ENCODE measurements around the gene ACBD6.

The ACBD6 gene

DNA sequence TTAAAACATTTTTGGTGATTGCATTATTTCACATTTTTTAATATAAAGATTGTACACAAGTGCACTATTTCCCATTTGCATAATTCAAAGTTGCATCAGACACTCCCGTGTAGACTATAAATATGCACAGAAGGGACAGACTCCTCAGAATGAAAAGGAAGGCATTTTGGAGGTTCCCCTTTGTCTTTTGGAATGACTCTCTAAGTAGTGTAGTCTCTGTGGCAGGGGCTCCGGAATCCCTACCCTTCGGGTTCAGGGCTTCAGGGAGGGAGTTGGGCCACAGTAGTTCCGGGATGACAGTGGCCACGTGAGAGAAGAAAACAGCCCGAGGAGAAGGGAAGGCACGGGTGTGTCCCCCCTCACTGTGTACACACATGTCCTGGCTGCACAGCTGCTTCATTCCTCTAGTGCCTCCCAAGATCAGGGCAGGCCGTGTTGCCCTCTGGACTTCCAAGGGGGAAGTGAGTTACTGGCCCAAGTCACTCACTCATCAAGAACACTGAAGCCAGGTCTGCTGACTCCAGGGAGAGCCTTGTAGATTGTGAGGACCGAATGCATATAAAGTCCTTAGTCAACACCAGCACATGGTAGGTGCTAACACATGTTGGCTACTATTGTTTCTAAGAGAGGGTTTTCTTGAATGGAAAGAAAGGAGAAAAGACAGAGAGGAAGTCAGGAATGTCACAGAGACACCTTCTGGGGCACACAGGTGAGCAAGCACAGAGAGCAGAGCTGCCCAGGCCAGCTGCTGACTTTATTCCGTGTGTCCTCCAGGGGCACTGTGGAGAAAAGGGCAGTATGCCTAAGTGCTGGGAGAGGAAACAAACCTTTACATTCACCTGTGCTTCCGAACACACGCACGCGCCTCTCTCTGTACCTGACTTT is 232.5 kb downstream of the ACBD6 start:
- DNase-seq (ENCODE audit: low read depth): no peak

DNA sequence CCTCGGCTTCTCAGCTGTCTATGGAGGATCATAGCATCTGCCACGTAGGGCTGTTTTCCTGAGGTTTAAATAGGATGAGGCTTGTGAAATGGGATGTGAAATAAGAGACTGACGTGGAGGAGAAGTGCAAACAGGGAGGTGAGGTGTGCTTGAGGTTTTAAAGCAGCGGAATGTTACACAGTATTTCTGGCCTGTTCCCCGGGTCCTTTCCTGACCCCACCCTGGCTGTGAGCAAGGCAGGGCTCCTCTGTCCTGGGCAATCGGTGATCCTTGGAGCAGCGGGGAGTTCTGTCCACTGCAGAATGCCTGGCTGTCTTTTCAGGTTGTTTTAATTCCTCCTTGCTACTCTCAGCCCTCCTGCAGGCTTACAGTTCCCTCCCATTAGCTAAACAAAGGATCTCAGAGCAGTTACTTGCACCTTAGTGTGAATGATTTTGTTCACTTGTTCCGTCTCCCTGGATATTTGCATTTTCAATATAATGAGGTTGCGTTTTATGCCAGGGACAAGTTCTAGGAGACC is 233.8 kb downstream of the ACBD6 start:
- no peak for DNase-seq (ENCODE audit: low read depth)

DNA sequence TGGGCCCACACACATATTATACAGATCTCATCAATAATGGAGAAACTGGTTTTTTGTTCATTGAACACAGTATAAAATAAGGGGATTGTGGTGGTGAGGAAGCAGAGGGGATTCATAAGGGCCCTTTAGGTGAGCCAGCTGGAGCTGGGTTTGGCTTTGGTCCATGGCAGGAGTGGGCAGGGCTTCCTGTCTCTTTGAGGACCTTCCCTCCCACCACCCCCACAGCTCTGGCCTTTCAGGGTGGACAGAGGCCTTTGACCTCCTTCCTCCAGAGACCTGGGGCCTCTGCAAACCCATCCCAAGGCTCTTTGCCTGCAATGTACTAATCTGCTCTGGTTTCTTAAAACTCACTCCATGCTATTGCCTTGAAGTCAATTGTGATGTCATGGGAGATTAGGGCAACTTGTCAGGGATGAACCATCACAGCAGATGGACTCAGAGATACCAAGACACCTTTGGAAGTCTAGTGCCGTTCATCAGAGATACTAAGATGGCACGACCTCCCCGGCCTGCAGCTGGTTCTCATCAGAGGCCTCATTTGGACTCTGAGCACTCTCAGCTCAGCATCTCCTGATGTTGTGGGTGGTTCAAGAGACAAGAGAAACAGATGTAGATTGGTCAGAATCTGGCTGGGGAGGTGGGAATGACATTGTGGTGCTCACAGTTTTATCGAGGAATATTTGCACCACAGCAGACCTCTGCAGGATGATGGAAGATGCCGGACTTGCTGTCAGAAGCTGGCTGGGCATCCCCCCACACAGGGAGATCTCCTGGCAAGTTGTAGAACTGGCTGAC is 234.4 kb downstream of the ACBD6 start:
- no peak for DNase-seq (ENCODE audit: low read depth)

DNA sequence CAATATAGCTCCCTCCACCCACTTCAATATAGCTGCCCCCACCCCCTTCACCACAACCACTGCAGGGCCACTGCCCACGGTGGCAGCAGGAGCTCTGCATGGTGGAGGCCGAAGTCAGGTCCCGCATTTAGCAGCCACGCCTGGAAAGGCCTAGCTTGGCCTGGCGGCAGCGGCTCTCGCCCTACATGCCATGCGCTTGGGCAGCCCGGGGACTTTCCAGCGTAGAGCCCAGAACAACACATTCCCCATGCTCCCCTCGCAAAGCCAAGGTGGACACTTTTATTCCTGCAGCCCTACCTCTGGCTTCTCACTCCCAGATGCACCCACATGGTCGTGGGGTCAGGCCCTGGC is 235.2 kb downstream of the ACBD6 start:
- no peak for DNase-seq (ENCODE audit: low read depth)

DNA sequence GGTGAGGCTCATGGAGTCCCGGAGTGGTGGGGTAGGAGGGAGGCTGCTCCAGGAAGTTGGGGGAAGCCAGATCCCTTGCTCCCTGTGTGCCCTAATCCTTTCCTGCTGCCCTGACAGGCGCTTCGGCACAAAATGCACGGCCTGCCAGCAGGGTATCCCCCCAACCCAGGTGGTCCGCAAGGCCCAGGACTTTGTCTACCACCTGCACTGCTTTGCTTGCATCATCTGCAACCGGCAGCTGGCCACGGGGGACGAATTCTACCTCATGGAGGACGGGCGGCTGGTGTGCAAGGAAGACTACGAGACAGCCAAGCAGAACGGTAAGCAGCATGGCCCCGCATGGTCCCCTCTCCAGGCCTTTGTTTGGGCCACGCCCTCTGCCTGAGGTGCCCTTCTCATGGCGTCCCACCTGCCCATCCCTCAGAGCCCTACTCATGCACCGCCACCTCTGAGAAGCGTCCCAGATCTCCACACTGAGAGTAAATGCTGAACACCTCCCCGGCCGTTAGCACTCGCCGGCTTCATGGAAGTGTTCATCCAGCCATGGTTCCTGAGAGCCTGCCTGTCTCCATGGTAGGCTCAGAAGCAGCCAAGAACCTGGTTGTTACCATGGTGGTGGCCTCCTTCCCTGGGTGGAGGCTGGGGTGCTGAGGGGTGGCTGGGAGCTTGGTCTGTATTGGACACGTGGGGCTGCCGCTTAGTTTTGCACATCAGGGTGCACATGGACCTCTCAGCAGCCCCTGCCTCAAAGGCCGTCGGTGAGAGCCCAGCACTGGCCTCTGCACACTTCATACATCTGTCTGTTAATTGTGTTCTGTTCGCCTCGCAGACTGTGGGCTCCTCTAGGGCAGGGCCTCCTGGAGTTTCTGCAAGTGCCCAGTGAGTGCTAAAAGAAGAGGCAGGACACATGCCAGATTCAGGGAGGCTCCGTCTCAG is 235.8 kb downstream of the ACBD6 start:
- no peak for DNase-seq (ENCODE audit: low read depth)

DNA sequence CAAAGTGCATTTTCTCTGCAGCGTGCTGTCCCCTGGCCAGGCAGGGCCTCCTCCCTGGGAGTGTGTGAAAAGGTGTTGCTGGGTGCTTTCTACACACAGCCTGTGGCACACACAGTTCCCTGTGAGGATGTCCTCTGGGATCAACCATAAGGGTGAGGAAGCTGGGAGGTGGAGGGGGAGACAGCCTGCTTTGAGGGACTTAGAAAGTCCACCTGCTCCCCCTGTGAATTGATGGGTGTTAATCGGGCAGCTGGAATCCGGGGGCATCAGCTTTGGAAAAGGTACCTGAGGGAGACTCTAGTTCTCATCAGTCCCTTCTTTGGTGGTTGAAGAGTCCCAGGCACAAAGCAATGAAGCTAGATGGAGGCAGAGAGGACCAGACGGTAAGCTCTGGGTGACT is 236.5 kb downstream of the ACBD6 start:
- DNase-seq (ENCODE audit: low read depth): no peak

DNA sequence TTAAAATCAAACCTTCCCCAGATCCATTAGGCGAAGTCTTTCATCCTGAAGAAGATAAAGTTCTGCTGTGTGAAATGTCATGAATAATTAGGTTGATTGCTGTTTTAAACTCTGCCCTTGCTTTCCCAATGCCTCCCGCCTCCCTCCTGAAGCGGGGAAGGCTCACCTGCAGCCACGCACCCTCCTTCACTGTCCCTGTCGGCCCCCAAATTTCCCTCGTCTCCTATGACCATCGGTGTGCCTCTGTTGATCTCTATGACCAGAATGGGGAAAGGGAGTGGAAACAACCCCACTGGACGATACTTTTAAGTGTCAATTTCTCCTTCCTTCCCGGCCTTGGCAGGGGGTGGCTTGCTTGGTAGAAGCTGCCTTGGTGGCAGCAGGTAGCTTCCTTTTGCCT is 237.2 kb downstream of the ACBD6 start:
- DNase-seq (ENCODE audit: low read depth): no peak

DNA sequence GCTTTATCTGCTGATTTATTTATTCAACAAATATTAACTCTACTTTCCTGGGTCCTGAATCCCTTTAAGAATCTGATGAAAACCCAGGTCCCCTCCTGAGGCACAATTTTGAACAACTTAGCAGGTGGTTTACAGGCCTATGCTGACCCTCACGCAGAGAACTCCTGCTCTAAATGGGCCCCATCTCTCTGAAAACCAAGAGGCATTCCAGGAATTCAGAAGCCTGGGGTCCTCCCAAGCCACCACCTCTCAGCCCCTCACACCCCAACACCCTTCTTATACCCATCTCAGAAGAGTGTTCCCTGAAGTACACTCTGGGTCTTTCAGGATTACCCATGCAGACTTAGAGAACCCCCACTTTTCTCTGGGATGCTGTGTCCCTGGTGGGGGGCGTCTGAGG is 237.8 kb downstream of the ACBD6 start:
- no peak for DNase-seq (ENCODE audit: low read depth)

DNA sequence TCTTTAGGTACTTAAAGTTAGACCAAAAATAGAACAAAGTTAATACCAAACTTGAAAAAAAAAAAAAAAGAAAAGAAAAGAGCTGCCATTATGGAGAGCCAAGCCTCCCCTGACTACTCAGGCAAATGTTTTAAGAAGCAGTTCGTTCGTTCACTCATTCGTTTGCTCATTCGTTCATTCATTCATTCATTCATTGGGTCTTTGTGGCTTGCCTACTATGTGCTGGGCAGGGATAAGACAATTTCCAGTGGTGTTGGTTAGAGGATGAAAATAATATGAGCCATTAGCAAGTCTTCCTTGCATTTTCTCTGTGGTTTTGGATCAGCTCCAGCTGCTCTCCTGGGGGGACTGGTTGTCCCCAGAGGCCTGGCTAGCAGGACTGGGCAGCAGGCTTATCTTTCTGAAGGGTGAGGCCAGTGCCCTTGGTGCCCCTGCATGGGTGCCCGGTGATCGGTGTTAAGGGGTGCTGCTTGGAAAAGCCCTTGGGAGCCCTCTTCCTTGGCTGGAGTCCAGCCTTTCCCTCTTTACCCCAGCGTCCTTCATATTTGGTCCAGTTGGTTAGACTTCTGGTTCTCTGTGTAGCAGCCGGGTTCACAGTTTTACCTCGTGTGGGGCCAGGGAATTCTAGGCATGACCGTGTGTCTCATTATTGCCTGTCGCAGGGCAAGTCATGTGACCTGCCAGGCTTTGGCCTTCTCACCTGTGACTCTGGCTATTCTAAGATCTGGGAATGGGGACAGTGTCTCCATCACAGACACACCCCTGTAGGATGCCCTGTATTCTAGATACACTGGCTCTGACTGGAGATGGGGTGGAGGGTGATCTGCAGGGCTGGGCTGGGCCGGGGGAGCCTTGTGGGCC is 239.5 kb downstream of the ACBD6 start:
- no peak for DNase-seq (ENCODE audit: low read depth)

DNA sequence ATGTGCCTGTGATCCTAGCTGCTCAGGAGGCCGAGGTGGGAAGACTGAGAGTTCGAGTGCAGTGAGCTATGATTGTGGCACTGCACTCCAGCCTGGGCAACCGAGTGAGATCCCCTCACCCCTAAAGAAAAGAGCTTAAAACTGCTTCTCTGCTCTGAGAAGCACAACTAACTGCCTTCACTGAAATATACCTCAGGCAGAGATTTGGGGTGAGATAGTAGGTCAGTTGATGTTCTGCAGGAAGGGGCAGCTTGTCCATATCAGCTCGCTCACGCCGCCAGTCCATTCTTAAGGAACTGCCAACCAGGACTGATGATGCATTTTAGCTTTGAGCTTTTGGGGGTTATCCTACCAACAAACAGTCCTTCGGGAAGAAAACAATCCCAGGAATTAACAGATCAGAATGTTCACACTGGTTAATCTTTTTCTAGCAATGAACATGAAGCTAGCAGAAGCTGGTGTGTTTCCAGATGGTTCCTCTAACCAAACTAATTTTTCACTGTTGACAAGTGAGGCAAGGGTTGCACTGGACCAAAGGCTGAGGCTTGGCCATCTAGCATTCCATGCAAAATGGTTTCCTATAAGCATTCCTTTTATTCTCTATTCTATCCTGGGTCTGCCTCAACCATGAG is 240.7 kb downstream of the ACBD6 start:
- no peak for DNase-seq (ENCODE audit: low read depth)

DNA sequence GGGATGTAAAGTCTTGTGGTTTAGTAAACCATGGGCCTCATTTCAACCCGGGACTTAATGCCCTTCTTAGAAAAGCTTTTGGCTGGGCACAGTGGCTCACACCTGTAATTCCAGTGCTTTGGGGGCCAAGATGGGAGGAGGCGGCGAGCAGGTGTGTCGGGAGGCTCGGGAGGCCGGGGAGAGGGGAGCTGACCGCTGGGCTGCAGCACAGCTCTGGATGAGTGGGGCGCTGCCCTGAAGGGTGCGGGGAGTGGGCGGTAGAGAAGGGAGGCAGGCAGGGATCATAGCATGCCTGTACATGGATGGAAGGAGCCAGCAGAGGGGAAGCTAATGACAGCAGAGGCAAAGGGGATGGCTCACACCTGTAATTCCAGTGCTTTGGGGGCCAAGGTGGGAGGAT is 241.3 kb downstream of the ACBD6 start:
- DNase-seq (ENCODE audit: low read depth): no peak

DNA sequence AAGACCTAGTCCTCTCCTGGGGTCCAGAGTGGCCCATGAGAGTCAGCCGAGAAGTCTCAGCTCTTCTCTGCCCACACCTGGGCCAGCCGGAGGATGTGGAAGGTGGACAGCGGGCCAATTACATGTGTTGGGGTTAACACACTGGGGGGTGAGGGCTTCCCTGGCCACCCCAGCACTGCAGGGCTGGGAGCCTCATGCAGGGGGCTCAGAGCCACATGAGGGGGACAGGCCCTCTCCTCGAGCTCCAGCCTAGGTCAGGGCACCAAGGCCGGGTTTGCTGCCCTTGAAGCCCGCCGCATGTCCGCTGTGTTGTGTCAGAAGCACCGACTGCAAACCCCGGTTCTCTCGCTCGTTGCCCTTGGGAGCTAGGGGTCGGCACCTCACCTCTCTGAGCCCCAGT is 241.8 kb downstream of the ACBD6 start:
- no peak for DNase-seq (ENCODE audit: low read depth)

DNA sequence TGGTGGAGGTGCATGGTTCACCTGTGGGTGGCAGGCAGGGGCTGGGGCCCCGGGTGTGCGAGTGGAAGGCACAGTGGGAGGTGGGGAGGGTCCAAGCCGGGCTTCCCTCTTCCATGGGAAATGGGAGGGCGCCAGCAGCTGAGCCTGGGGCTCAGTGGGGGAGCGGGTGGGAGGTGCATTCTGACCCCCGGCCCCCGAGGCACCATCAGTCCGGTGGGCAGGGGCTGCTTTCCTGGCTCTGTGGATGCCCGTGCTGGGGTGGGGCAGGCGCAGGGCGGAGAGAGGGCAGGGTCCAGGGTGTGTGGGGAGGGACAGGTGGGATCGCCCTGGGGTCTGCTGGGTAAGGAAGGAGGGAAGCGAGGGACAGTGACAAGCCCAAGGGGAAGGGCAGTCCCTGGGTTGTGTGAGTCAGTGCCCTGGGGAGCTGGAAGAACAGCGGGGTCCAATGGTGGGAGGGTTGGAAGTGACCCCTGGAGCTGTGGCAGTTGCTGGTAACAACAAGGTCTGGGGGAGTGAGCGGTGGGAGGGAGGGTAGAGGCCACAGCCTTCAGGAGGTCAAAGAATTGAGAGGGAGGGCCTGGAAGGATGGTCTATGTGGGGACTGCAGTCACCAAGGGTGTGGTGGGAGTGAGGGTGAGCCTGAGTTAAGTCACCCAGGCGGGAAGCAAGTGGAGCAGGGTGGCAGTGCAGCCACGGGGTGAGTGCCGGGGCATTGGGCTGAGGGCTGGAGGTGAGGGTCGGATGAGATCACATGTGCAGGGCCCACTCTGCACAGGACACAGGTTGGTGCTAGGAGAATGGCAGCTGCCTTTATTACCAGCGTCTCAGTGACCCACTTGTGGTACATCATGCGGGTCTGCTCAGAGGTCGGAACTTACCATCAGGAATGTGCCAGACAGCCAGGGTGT is 242.7 kb downstream of the ACBD6 start:
- DNase-seq (ENCODE audit: low read depth): no peak

DNA sequence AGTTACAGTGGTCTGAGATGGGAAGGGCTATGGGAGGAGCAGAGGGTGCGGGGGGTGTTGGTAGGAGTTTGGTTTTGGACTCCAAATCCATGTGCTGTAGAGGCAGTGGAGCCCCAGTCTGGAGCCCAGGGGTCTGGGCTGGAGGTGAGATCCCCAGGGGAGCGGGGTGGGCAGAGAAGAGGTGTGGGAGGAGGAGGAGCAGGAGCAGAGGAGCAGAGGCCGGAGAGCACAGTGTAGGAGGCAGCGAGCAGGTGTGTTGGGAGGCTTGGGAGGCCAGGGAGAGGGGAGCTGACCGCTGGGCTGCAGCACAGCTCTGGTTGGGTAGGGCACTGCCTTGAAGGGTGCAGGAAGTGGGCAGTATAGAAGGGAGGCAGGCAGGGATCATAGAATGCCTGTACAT is 243.4 kb downstream of the ACBD6 start:
- no peak for DNase-seq (ENCODE audit: low read depth)

DNA sequence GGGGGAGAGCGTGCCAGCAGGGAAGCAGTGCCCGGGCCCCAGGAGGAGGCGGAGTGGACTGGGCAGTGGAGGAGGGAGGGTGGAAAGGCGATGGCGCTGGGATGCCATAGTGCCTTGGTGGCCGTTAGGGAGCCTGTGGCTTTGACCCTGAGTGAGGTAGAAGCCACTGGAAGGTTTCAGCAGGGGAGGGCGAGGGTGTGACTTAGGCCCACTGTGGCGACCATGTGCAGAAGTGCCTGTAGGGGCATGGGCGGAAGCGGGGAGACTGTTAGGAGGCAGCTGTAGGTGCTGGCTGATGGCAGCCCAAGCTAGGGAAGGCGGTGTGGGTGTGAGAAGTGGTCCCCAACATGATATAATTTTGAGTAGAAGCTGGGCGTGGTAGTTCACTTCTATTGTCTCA is 244.1 kb downstream of the ACBD6 start:
- DNase-seq (ENCODE audit: low read depth): no peak

DNA sequence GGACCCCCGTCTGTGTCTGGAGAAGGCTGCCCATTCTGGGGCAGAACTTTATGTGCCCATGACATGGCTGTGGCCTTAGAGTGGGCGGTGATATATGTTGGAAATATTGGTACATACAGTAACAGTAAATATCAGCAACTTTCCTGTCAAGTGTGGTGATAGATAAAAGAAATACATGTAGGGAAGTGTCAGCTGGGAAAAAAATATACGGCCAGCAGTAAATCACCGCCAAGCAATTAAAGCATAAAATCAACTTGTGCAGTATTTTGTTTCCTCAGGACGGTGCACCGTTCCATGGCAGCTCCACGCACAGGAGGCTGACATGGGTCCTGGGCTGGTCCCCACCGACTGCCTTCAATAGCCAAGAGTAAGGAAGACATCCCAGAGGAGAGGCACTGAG is 244.9 kb downstream of the ACBD6 start:
- no peak for DNase-seq (ENCODE audit: low read depth)

DNA sequence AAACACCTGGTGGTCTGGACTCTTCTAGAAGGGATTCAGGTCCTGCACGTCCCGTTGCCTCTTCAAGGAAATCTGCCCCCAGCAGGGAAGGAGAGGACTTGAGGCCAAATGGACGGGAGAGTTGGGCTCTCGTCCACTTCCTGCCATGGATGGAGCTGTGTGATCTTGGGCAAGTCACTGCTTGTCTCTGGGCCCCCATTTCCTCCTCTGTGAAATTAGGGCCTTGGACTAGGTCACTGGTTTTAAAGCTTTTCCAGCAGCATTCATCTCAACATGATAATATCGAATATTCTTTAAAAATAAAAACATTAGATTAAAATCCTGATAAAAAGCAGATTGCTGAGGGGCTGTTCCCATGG is 245.4 kb downstream of the ACBD6 start:
- no peak for DNase-seq (ENCODE audit: low read depth)

DNA sequence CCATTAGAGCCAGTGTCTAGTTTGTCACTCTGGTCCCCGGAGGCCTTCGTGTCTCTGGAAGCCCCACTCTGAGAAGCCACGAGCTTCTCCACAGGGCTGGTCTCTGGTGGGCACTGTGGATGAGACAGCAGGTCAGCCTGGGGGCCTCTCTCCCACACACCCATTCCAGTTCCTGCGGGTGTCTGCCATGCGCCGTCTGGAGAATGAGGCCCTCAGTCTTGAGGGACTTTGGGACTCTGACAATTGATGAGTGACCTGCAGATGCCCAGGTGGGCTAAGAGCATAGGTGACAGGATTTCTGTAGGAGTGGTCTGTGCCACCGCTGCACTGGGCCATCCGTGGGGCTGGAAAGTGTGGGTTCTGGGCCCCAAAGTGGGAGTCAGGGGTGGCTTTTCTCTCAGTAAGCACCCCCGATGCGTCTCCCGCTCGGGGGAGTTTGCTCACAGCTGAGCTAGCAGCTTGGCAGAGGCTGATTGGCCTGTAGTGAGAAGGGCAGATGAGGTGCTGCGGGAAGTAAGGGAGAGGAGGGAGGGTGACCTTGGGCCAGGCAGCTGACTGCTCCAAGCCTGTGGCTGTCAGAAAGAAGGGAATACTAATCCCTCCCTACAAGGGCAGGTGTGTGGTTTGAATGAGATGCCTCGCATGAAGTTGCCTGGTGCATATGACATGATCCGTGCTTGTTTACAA is 245.9 kb downstream of the ACBD6 start:
- no peak for DNase-seq (ENCODE audit: low read depth)
